Parietal lobe (tissue), 2 donors: ENCODE data around the gene ENHO. TPM values are rescaled to one million over a fixed set of nuclear protein-coding genes. Genes with fewer than 3 reads are reported as not detected.

Experiments
- small RNA-seq: library from RNA; depleted of rRNA; stranded (forward); fragments of <200 nt; gene quantifications from one replicate; pipeline ENCODE3, GENCODE V24; 2014; ENCODE audit warnings: low replicate concordance
- total RNA-seq: library from RNA; depleted of rRNA; stranded (reverse); fragments of >200 nt; gene quantifications from one replicate; pipeline ENCODE4 v1.2.3, GENCODE V29; 2014

Gene ENHO
- 27.5 TPM for total RNA-seq

DNA sequence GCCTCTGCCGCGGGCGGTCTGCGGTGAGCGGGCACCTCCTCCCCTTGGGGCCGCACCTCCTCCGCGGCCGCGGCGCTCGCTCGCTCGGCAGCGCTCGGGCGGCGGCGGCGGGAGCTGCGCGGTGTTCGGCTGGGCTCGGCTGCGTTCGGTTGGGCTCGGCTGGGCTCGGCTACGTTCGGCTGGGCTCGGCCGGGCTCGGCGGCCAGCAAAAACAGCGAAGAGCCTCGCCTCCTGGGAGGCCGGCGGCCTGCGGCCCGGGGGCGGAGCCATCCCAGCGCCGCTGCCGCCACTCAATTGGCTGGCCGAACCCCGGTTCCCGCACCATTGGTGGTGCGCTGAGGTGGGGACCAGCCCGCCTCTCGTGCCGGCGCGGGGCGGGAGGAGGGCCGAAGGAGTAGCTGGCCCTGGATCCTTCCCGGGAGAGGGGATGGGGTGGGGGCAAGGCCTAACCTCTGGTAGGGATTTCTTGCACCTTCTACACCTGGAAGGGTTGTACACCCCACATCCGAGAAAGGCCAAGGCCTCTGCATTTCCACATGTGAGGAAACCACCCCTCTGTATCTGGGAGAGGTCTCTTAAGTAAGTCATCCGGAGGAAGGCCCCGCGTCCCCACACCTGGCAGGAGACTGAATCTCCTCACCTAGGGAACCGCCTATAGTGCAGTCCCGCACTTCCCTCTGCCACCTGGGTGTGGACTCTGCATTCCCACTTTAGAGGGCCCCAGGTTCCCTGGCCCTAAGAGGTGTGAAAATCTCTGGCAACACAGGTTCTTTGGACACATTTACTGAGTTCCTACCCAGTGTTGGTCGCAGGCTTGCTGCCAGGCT lies at the start of gene ENHO:
ENHO (minus strand) TSS at position 20 of the 827 bp plus-strand sequence. CDS start 1,295 bp downstream, outside the sequence.

Small RNA genes lying within 50 kb of the gene (small RNA-seq; reads per million reads assigned to genes)
- gene RN7SKP24, result not detected

Other genes with a start within 250 kb of the ENHO start
- 4.1 TPM for gene KIF24, start 193.7 kb downstream of the ENHO start, total RNA-seq
- gene NUDT2, start 193.4 kb downstream of the ENHO start, total RNA-seq, result 11.6 TPM
- gene MYORG, start 146.1 kb downstream of the ENHO start, total RNA-seq, result 6.6 TPM
- 35.4 TPM for gene FAM219A, start 64.4 kb downstream of the ENHO start, total RNA-seq
- gene DNAI1, start 64.2 kb downstream of the ENHO start, total RNA-seq, result 2.2 TPM
- 23.8 TPM for gene CNTFR, start 66.7 kb upstream of the ENHO start, total RNA-seq
- gene RPP25L, start 89.1 kb upstream of the ENHO start, total RNA-seq, result 4.4 TPM
- gene DCTN3, start 97.5 kb upstream of the ENHO start, total RNA-seq, result 121 TPM
- 0.63 TPM for gene ARID3C, start 106.1 kb upstream of the ENHO start, total RNA-seq
- 26.6 TPM for gene SIGMAR1, start 114.8 kb upstream of the ENHO start, total RNA-seq
- 70.7 TPM for gene GALT, start 123.7 kb upstream of the ENHO start, total RNA-seq
- gene IL11RA, start 129.2 kb upstream of the ENHO start, total RNA-seq, result 11.6 TPM
- not detected for gene CCL27, start 139.7 kb upstream of the ENHO start, total RNA-seq
- not detected for gene CCL19, start 168.3 kb upstream of the ENHO start, total RNA-seq
- not detected for gene CCL21, start 187.1 kb upstream of the ENHO start, total RNA-seq